Peyer's patch (tissue), 4 donors: ENCODE data around the gene PHF2. TPM values are rescaled to one million over a fixed set of nuclear protein-coding genes. Genes with fewer than 3 reads are reported as not detected.
A peak's percentile ranks its signal among the peaks of the same experiment; 100 is the strongest.

ENCODE experiments used
- DNase-seq, 3 donors: peaks; one replicate each; pipeline ENCODE4 v3.0.0-alpha.2; 2017 to 2019
- H3K27ac ChIP-seq, 4 donors: fragments of 200-600 bp; sonication (generic); one replicate each; pipeline ENCODE4 v1.5.1; 2016 to 2019
- H3K27me3 ChIP-seq, 2 donors: fragments of 200-600 bp; sonication (generic); one replicate each; pipeline ENCODE4 v1.5.1; 2019
- H3K36me3 ChIP-seq, 3 donors: fragments of 200-600 bp; sonication (generic); one replicate each; pipeline ENCODE4 v1.5.1; 2016 to 2019
- H3K4me1 ChIP-seq, 4 donors: fragments of 200-600 bp; sonication (generic); one replicate each; pipeline ENCODE4 v1.5.1; 2016 to 2019
- H3K4me3 ChIP-seq, 4 donors: fragments of 200-600 bp; sonication (generic); 1 replicate in 3 of 4; 2 replicates in 1 of 4; pipeline ENCODE4 v1.5.1; 2016 to 2019; ENCODE audit warnings: mild to moderate bottlenecking in 1 of 4
- H3K9me3 ChIP-seq, 4 donors: fragments of 200-600 bp; sonication (generic); one replicate each; pipeline ENCODE4 v1.5.1; 2016 to 2019; ENCODE audit warnings: mild to moderate bottlenecking in 1 of 4
- CTCF ChIP-seq, 6 experiments: fragments of 450-650 bp in 4 of 6; fragments of 200-600 bp in 2 of 6; sonication (generic) in 1 of 6; IDR thresholded peaks; one replicate each; pipeline ENCODE4 v1.5.1; 2017 to 2019; ENCODE audit warnings: antibody characterized with exemption in 6 of 6, mild to moderate bottlenecking in 3 of 6, moderate library complexity in 1 of 6
- POLR2A ChIP-seq, 2 donors: fragments of 450-650 bp; IDR thresholded peaks; one replicate each; pipeline ENCODE4 v1.5.1; 2017; ENCODE audit warnings: antibody characterized with exemption in 2 of 2, mild to moderate bottlenecking in 2 of 2, moderate library complexity in 2 of 2
- total RNA-seq, 4 donors: library from RNA; depleted of rRNA; stranded (reverse); fragments of >200 nt; gene quantifications; one replicate each; pipeline ENCODE4 v1.1.0, GENCODE V29; 2016

PHF2 gene
- total RNA-seq, 4 donors from 2014 or later: 12.3 to 26.4 (median 19.5) TPM

- peak in 2 of 3 donors; percentile 45 to 46 for DNase-seq
- H3K4me1 ChIP-seq: peaks cover 0 to 16% (median 0%) of the 10 kb centered on the region in 4 donors
- no peak for TF ChIP-seq POLR2A (IDR thresholded peaks at IDR 0.05)
- no peak for TF ChIP-seq CTCF (IDR thresholded peaks at IDR 0.05)
Observed at GRCh38 chr9:93587651-93588347, 11.4 kb downstream of the PHF2 start.

GRCh38 chr9:93588641-93589609 is 12.5 kb downstream of the PHF2 start:
- Histone ChIP-seq H3K27ac (no peak overlapping the region), H3K9me3 (no peaks in the 10 kb centered on the region), H3K4me1 (peaks cover 0 to 20% (median 0%) of the 10 kb centered on the region in 4 donors), H3K36me3 (no peaks in the 10 kb centered on the region), H3K4me3 (no peak overlapping the region), H3K27me3 (no peaks in the 10 kb centered on the region)
- peak in 1 of 3 donors; percentile 7 for DNase-seq
- TF ChIP-seq CTCF (IDR thresholded peaks at IDR 0.05) (no peak), POLR2A (IDR thresholded peaks at IDR 0.05) (no peak)

More at GRCh38 chr9:93587651-93588347, 11.4 kb downstream of the PHF2 start:
- no peaks in the 10 kb centered on the region for H3K36me3 ChIP-seq
- H3K27me3 ChIP-seq: no peaks in the 10 kb centered on the region
- no peak overlapping the region for H3K27ac ChIP-seq
- no peaks in the 10 kb centered on the region for H3K9me3 ChIP-seq
- H3K4me3 ChIP-seq: no peak overlapping the region

- Histone ChIP-seq H3K4me1 (peaks cover 0 to 26% (median 0%) of the 10 kb centered on the region in 4 donors), H3K9me3 (no peaks in the 10 kb centered on the region), H3K27me3 (no peaks in the 10 kb centered on the region), H3K36me3 (no peaks in the 10 kb centered on the region), H3K4me3 (no peak overlapping the region), H3K27ac (no peak overlapping the region)
- peak in 1 of 3 donors; percentile 42 for DNase-seq
- TF ChIP-seq CTCF (IDR thresholded peaks at IDR 0.05) (no peak), POLR2A (IDR thresholded peaks at IDR 0.05) (no peak)
Observed at GRCh38 chr9:93589688-93590087, 13.3 kb downstream of the PHF2 start.

GRCh38 chr9:93590609-93591234 is 14.3 kb downstream of the PHF2 start:
- TF ChIP-seq CTCF (IDR thresholded peaks at IDR 0.05) (no peak), POLR2A (IDR thresholded peaks at IDR 0.05) (no peak)
- Histone ChIP-seq H3K36me3 (no peaks in the 10 kb centered on the region), H3K27ac (no peak overlapping the region), H3K27me3 (no peaks in the 10 kb centered on the region), H3K4me3 (no peak overlapping the region), H3K4me1 (peaks cover 0 to 26% (median 0%) of the 10 kb centered on the region in 4 donors), H3K9me3 (no peaks in the 10 kb centered on the region)
- DNase-seq: peak in 1 of 3 donors; percentile 22

GRCh38 chr9:93591301-93592007 is 15.1 kb downstream of the PHF2 start:
- no peak overlapping the region for H3K27ac ChIP-seq
- TF ChIP-seq CTCF (IDR thresholded peaks at IDR 0.05): no peak
- TF ChIP-seq POLR2A (IDR thresholded peaks at IDR 0.05): no peak
- no peaks in the 10 kb centered on the region for H3K36me3 ChIP-seq
- H3K4me1 ChIP-seq: peaks cover 0 to 26% (median 0%) of the 10 kb centered on the region in 4 donors
- H3K27me3 ChIP-seq: no peaks in the 10 kb centered on the region
- peak in 2 of 3 donors; percentile 7 to 37 for DNase-seq
- H3K9me3 ChIP-seq: no peaks in the 10 kb centered on the region
- H3K4me3 ChIP-seq: no peak overlapping the region
